H9 (cell line): ENCODE measurements around the gene ABCB1. TPM values are rescaled to one million over a fixed set of nuclear protein-coding genes. Genes with fewer than 3 reads are reported as not detected.

Experiments
- DNase-seq: peaks from one replicate; pipeline ENCODE4 v3.0.0-alpha.2; 2017
- H2AFZ ChIP-seq: one replicate; pipeline ENCODE4 v1.6.1; 2013; ENCODE audit warnings: mild to moderate bottlenecking, low read length, control low read depth, moderate library complexity
- H2AK5ac ChIP-seq: 2 replicates; pipeline ENCODE4 v1.6.1; 2013; ENCODE audit warnings: low read length, control low read depth, mixed read lengths; ENCODE audit not compliant: insufficient read length
- H2BK120ac ChIP-seq: one replicate; pipeline ENCODE4 v1.6.1; 2013; ENCODE audit warnings: low read depth, mild to moderate bottlenecking, low read length, control low read depth, inconsistent platforms; ENCODE audit not compliant: poor library complexity, severe bottlenecking
- H2BK12ac ChIP-seq: 2 replicates; pipeline ENCODE4 v1.6.1; 2013; ENCODE audit warnings: low read length, control low read depth, mixed read lengths, low read depth; ENCODE audit not compliant: insufficient read length
- H2BK15ac ChIP-seq: 2 replicates; pipeline ENCODE4 v1.6.1; 2013; ENCODE audit warnings: low read depth, low read length, control low read depth
- H2BK20ac ChIP-seq: one replicate; pipeline ENCODE4 v1.6.1; 2013; ENCODE audit warnings: low read depth, mild to moderate bottlenecking, low read length, control low read depth, inconsistent platforms; ENCODE audit not compliant: poor library complexity, severe bottlenecking
- H2BK5ac ChIP-seq: 2 replicates; pipeline ENCODE4 v1.6.1; 2013; ENCODE audit warnings: low read length, control low read depth, mixed read lengths; ENCODE audit not compliant: insufficient read length
- H3K14ac ChIP-seq: 2 replicates; pipeline ENCODE4 v1.6.1; 2013; ENCODE audit warnings: low read length, control low read depth; ENCODE audit not compliant: insufficient read depth
- H3K18ac ChIP-seq: 2 replicates; pipeline ENCODE4 v1.6.1; 2013; ENCODE audit warnings: low read depth, mild to moderate bottlenecking, mixed read lengths, low read length, control low read depth; ENCODE audit not compliant: insufficient read length
- H3K23ac ChIP-seq: 2 replicates; pipeline ENCODE4 v1.6.1; 2013; ENCODE audit warnings: low read length, control low read depth, mixed read lengths, low read depth; ENCODE audit not compliant: insufficient read length
- H3K23me2 ChIP-seq: 2 replicates; pipeline ENCODE4 v1.6.1; 2013; ENCODE audit warnings: low read depth, mild to moderate bottlenecking, mixed read lengths, low read length, control low read depth; ENCODE audit not compliant: insufficient read length, poor library complexity, severe bottlenecking
- H3K27ac ChIP-seq: 2 replicates; pipeline ENCODE4 v1.5.1; 2013; ENCODE audit warnings: low read length, control low read depth, mixed read lengths, low read depth; ENCODE audit not compliant: insufficient read length
- H3K27me3 ChIP-seq: 2 replicates; pipeline ENCODE4 v1.6.1; 2013; ENCODE audit warnings: low read length, control low read depth, inconsistent platforms; ENCODE audit not compliant: insufficient read depth
- H3K4ac ChIP-seq: 2 replicates; pipeline ENCODE4 v1.6.1; 2013; ENCODE audit warnings: low read depth, mild to moderate bottlenecking, control low read depth, inconsistent platforms, low read length, moderate library complexity
- H3K4me1 ChIP-seq: 2 replicates; pipeline ENCODE4 v1.6.1; 2013; ENCODE audit warnings: low read length, control low read depth, inconsistent platforms; ENCODE audit not compliant: insufficient read depth
- H3K4me2 ChIP-seq: 2 replicates; pipeline ENCODE4 v1.6.1; 2013; ENCODE audit warnings: low read length, control low read depth, mixed read lengths; ENCODE audit not compliant: insufficient read length, insufficient read depth
- H3K56ac ChIP-seq: 2 replicates; pipeline ENCODE4 v1.6.1; 2013; ENCODE audit warnings: low read depth, mild to moderate bottlenecking, mixed read lengths, low read length, control low read depth; ENCODE audit not compliant: insufficient read length
- H3K79me1 ChIP-seq: 2 replicates; pipeline ENCODE4 v1.6.1; 2013; ENCODE audit warnings: low read depth, mild to moderate bottlenecking, moderate library complexity, low read length, control low read depth, inconsistent platforms; ENCODE audit not compliant: insufficient read depth, poor library complexity, severe bottlenecking
- H3K79me2 ChIP-seq: 2 replicates; pipeline ENCODE4 v1.6.1; 2013; ENCODE audit warnings: low read length, control low read depth, inconsistent platforms; ENCODE audit not compliant: insufficient read depth
- H3K9ac ChIP-seq: 2 replicates; pipeline ENCODE4 v1.6.1; 2013; ENCODE audit warnings: low read length, control low read depth, mixed read lengths; ENCODE audit not compliant: insufficient read length; ENCODE audit errors: extremely low read depth
- H3K9me3 ChIP-seq: one replicate; pipeline ENCODE4 v1.6.1; 2013; ENCODE audit warnings: low read depth, low read length, inconsistent platforms; ENCODE audit not compliant: control insufficient read depth
- H3T11ph ChIP-seq: one replicate; pipeline ENCODE4 v1.6.1; 2013; ENCODE audit warnings: mild to moderate bottlenecking, low read length, control low read depth, inconsistent platforms
- H4K20me1 ChIP-seq: one replicate; pipeline ENCODE4 v1.6.1; 2013; ENCODE audit not compliant: control insufficient read depth, insufficient read length, insufficient read depth
- H4K5ac ChIP-seq: 2 replicates; pipeline ENCODE4 v1.6.1; 2013; ENCODE audit warnings: low read depth, mild to moderate bottlenecking, mixed read lengths, low read length, control low read depth; ENCODE audit not compliant: insufficient read length
- H4K8ac ChIP-seq: replicated peaks from 2 replicates; pipeline ENCODE4 v1.6.1; 2013; ENCODE audit warnings: low read length, control low read depth, mixed read lengths, low read depth; ENCODE audit not compliant: insufficient read length
- H4K91ac ChIP-seq: 2 replicates; pipeline ENCODE4 v1.6.1; 2013; ENCODE audit warnings: low read depth, mild to moderate bottlenecking, moderate library complexity, mixed read lengths, low read length, control low read depth; ENCODE audit not compliant: insufficient read length
- H3K27ac Mint-ChIP-seq, 3 experiments: 2 replicates in 2 of 3; 3 replicates in 1 of 3; pipeline ENCODE4 v1.8.0; 2020 to 2021; ENCODE audit warnings: mixed read lengths in 3 of 3, mild to moderate bottlenecking in 1 of 3, moderate library complexity in 1 of 3
- H3K27me3 Mint-ChIP-seq: 2 replicates; pipeline ENCODE4 v1.8.0; 2021; ENCODE audit warnings: low read depth, mild to moderate bottlenecking, moderate library complexity, mixed read lengths
- H3K36me3 Mint-ChIP-seq, 3 experiments: 2 replicates in 2 of 3; 3 replicates in 1 of 3; pipeline ENCODE4 v1.8.0; 2020 to 2021; ENCODE audit warnings: low read depth in 3 of 3, mixed read lengths in 3 of 3; ENCODE audit not compliant: insufficient read depth in 1 of 3
- H3K4me1 Mint-ChIP-seq, 2 experiments: 2 replicates each; pipeline ENCODE4 v1.8.0; 2020; ENCODE audit warnings: mixed read lengths in 2 of 2
- H3K4me3 Mint-ChIP-seq, 2 experiments: 2 replicates in 1 of 2; 3 replicates in 1 of 2; pipeline ENCODE4 v1.8.0; 2020 to 2021; ENCODE audit warnings: mild to moderate bottlenecking in 2 of 2, mixed read lengths in 2 of 2, moderate library complexity in 1 of 2
- H3K9me3 Mint-ChIP-seq, 2 experiments: 2 replicates in 1 of 2; 3 replicates in 1 of 2; pipeline ENCODE4 v1.8.0; 2020; ENCODE audit warnings: mild to moderate bottlenecking in 2 of 2, mixed read lengths in 2 of 2, moderate library complexity in 1 of 2
- CTCF ChIP-seq: fragments of 200-600 bp; sonication (generic); conservative IDR thresholded peaks from 3 replicates; pipeline ENCODE4 v1.8.0; 2021; ENCODE audit warnings: antibody characterized with exemption, mild to moderate bottlenecking
- WGBS: extraction: QIAGEN DNeasy Blood & Tissue Kit; methylation state at CpG from one replicate; pipeline ENCODE4 v1.1.7; 2013; ENCODE audit warnings: missing lambda C conversion rate, low lambda C conversion rate, mixed read lengths; ENCODE audit not compliant: insufficient read length; ENCODE audit errors: extremely low coverage; 5-methylcytosine and 5-hydroxymethylcytosine counted together
- total RNA-seq: library from RNA; stranded (reverse); gene quantifications from 2 replicates; pipeline ENCODE4 v1.2.1, GENCODE V29; 2021

The ABCB1 gene
- total RNA-seq, 1 experiment from 2014 or later = 0.33 TPM

GRCh38 chr7:87591211-87591610 lies 9.5 kb downstream of the ABCB1 start:
- TF ChIP-seq CTCF = no peak
- Histone ChIP-seq H4K5ac (no peak overlapping the region), H3K23ac (no peak overlapping the region), H3K4me1 (no peaks in the 10 kb centered on the region), H3K79me1 (no peaks in the 10 kb centered on the region), H3K23me2 (no peaks in the 10 kb centered on the region), H3K4ac (no peak overlapping the region), H2AK5ac (no peak overlapping the region), H2BK15ac (no peak overlapping the region), H2BK12ac (no peak overlapping the region), H2BK120ac (no peak overlapping the region), H3K9ac (no peak overlapping the region), H4K20me1 (no peaks in the 10 kb centered on the region), H4K91ac (no peak overlapping the region), H3K18ac (no peak overlapping the region), H3K27me3 (no peaks in the 10 kb centered on the region), H3K9me3 (no peaks in the 10 kb centered on the region), H2AFZ (no peak overlapping the region), H4K8ac (no peak overlapping the region), H2BK20ac (no peak overlapping the region), H3K14ac (no peak overlapping the region), H3K4me2 (no peak overlapping the region), H2BK5ac (no peak overlapping the region), H3T11ph (no peak overlapping the region), H3K79me2 (no peaks in the 10 kb centered on the region), H3K56ac (no peak overlapping the region), H3K27ac (no peak overlapping the region)
- no peak for DNase-seq
- no peak overlapping the region for H3K4me3 Mint-ChIP-seq
- no peaks in the 10 kb centered on the region for H3K4me1 Mint-ChIP-seq
- no peaks in the 10 kb centered on the region for H3K9me3 Mint-ChIP-seq
- H3K36me3 Mint-ChIP-seq = peaks cover 0 to 1% (median 0%) of the 10 kb centered on the region in 3 experiments; a peak in 1 of 7 replicates
- peaks cover 7% of the 10 kb centered on the region for H3K27me3 Mint-ChIP-seq
- WGBS = no CpG with 5 or more reads among the region's 5 CpGs
- no peak overlapping the region for H3K27ac Mint-ChIP-seq
